ENCODE results near the gene FOXRED1. TPM values are rescaled to one million over a fixed set of nuclear protein-coding genes. Genes with fewer than 3 reads are reported as not detected.

The FOXRED1 gene
- total and polyA plus RNA-seq, 2 of the 13 experiments (the other 11 are each of a cell fraction or from before 2014, with no cell fraction given): 29.6 to 42.9 TPM

DNA sequence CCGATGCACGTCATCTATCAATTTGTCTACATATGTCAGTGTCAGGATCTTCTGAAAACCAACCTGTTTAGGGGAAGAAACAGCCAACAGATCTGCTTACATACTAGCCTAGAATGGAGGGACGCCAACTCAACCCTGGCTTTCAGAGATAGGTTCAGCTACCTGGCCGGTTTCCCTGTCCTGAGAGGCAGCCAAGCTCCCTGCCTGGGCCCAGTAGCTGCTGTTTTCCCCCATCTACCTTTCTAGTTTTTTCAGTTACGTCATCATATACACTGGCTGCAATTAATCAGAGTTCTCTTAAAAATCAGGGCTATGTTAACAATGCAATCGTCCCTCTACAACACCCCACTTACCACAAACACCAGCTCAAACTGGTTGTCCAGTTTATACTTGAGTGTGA, 1.3 kb upstream of the FOXRED1 start:
- Histone ChIP-seq H3K27ac (ENCODE audit: extremely low read length, insufficient read depth, low read length) (peak overlapping the region; percentile 94), H3K4me1 (ENCODE audit: insufficient read depth, low read length) (peaks cover 35% of the 10 kb centered on the region), H2AFZ (ENCODE audit: low read length) (no peak overlapping the region), H3K4me2 (ENCODE audit: low read depth, low read length) (peak overlapping the region; percentile 87), H4K20me1 (ENCODE audit: insufficient read depth, low read length) (no peaks in the 10 kb centered on the region), H3K36me3 (replicated peaks in 1 of 2; ENCODE audit: control insufficient read depth in 1 of 2, insufficient read depth in 2 of 2, low read length in 2 of 2) (peaks cover 36 to 53% of the 10 kb centered on the region in 2 experiments), H3K27me3 (ENCODE audit: control insufficient read depth in 1 of 2, insufficient read depth in 2 of 2, low read length in 2 of 2) (no peaks in the 10 kb centered on the region; a peak in 1 of 5 replicates), H3K4me3 (replicated peaks in 1 of 3; ENCODE audit: insufficient read depth in 1 of 3, low read depth in 2 of 3, low read length in 3 of 3) (peak overlapping the region; percentile 93 to 100 (median 93)), H3K79me2 (ENCODE audit: insufficient read depth, low read length) (peaks cover 38% of the 10 kb centered on the region), H3K9me3 (ENCODE audit: low read length) (no peaks in the 10 kb centered on the region), H3K9ac (ENCODE audit: insufficient read depth, low read depth, low read length) (peak overlapping the region; percentile 99)
- WGBS (ENCODE audit: low lambda C conversion rate): 67% methylated on average over 6 of the region's 6 CpGs
- ChIA-PET CTCF (ENCODE audit: low intra/inter-chr PET ratio, low total read pairs) (no interaction called here), POLR2A (interaction anchor here (1.1 to 1.5 kb wide), 2 partner anchors 32 to 90 kb away, joined by 4 to 5 read pairs; no protein-coding TSS in a partner anchor)
- TF ChIP-seq, protein P1, sequence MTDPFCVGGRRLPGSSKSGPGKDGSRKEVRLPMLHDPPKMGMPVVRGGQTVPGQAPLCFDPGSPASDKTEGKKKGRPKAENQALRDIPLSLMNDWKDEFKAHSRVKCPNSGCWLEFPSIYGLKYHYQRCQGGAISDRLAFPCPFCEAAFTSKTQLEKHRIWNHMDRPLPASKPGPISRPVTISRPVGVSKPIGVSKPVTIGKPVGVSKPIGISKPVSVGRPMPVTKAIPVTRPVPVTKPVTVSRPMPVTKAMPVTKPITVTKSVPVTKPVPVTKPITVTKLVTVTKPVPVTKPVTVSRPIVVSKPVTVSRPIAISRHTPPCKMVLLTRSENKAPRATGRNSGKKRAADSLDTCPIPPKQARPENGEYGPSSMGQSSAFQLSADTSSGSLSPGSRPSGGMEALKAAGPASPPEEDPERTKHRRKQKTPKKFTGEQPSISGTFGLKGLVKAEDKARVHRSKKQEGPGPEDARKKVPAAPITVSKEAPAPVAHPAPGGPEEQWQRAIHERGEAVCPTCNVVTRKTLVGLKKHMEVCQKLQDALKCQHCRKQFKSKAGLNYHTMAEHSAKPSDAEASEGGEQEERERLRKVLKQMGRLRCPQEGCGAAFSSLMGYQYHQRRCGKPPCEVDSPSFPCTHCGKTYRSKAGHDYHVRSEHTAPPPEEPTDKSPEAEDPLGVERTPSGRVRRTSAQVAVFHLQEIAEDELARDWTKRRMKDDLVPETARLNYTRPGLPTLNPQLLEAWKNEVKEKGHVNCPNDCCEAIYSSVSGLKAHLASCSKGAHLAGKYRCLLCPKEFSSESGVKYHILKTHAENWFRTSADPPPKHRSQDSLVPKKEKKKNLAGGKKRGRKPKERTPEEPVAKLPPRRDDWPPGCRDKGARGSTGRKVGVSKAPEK (CRISPR knock-in tag; IDR thresholded peaks at IDR 0.05; ENCODE audit: borderline replicate concordance): no peak
- TF ChIP-seq POLR2AphosphoS5 (IDR thresholded peaks at IDR 0.05; ENCODE audit: low read depth, low read length): peak; percentile 5; the same call in 1 of the 2 replicates
- no peak for TF ChIP-seq SRSF1 (optimal IDR thresholded peaks at IDR 0.05; ENCODE audit: low read depth, low read length)
- no peak for TF ChIP-seq ZNF292 (CRISPR knock-in tag; IDR thresholded peaks at IDR 0.05; ENCODE audit: borderline replicate concordance, low read depth)
- no peak for TF ChIP-seq ELF3 (CRISPR knock-in tag; IDR thresholded peaks at IDR 0.05)
- no peak for TF ChIP-seq ZFP36 (IDR thresholded peaks at IDR 0.05; ENCODE audit: borderline replicate concordance, low read depth, low read length, partially characterized antibody)
- peak; percentile 66 for TF ChIP-seq ATF7 (IDR thresholded peaks at IDR 0.05)
- no peak for TF ChIP-seq ATF7 (CRISPR knock-in tag; IDR thresholded peaks at IDR 0.05)
- TF ChIP-seq RBM22 (optimal IDR thresholded peaks at IDR 0.05; ENCODE audit: low read length): peak; percentile 18
- TF ChIP-seq BRD4 (CRISPR knock-in tag; IDR thresholded peaks at IDR 0.05): no peak
- in situ Hi-C loops (cut with HindIII; ENCODE audit: extremely low pct_ligation_motif_present, low pct_unique_long_range_greater_than_20kb): no loop called here
- intact Hi-C loops (cut with micrococcal nuclease; ENCODE audit: unreplicated experiment): loop anchor here (2.0 kb wide), 2 partner anchors 15 to 57 kb away; partner anchors contain the start of genes FAM118B, RPUSD4 and TIRAP
- TSS peak; percentile 63 for BruUV-seq (replicated peaks)
- no peak for FAIRE-seq
- ATAC-seq: no peak
- DNase-seq (ENCODE audit: low spot score): no peak

Measured in HepG2 (cell line).